ENCODE data around the gene TADA2A. TPM values are rescaled to one million over a fixed set of nuclear protein-coding genes. Genes with fewer than 3 reads are reported as not detected.
"Not testable (repeated sequence)": the region's sequence is repeated elsewhere in the genome, so short reads cannot be mapped to it uniquely, and the experiment has no call there.

Gene TADA2A
- total RNA-seq, 1 experiment from 2014 or later: 35.2 TPM

- Histone ChIP-seq H3K4me3 (no peak overlapping the region), H3K27me3 (no peaks in the 10 kb centered on the region), H3K9me3 (no peaks in the 10 kb centered on the region), H3K36me3 (peaks cover 41% of the 10 kb centered on the region)
- no peak for DNase-seq
Observed at GRCh38 chr17:37432671-37433070, 26.0 kb downstream of the TADA2A start.

- Histone ChIP-seq H3K4me3 (no peak overlapping the region), H3K9me3 (no peaks in the 10 kb centered on the region), H3K36me3 (peaks cover 63% of the 10 kb centered on the region), H3K27me3 (no peaks in the 10 kb centered on the region)
- DNase-seq: no peak
Observed at GRCh38 chr17:37438141-37438540, 31.5 kb downstream of the TADA2A start.

- H3K4me3 ChIP-seq: no peak overlapping the region
- peaks cover 69% of the 10 kb centered on the region for H3K36me3 ChIP-seq
- no peaks in the 10 kb centered on the region for H3K27me3 ChIP-seq
- DNase-seq: no peak
- no peaks in the 10 kb centered on the region for H3K9me3 ChIP-seq
Observed at GRCh38 chr17:37440424-37440823, 33.7 kb downstream of the TADA2A start.

DNA sequence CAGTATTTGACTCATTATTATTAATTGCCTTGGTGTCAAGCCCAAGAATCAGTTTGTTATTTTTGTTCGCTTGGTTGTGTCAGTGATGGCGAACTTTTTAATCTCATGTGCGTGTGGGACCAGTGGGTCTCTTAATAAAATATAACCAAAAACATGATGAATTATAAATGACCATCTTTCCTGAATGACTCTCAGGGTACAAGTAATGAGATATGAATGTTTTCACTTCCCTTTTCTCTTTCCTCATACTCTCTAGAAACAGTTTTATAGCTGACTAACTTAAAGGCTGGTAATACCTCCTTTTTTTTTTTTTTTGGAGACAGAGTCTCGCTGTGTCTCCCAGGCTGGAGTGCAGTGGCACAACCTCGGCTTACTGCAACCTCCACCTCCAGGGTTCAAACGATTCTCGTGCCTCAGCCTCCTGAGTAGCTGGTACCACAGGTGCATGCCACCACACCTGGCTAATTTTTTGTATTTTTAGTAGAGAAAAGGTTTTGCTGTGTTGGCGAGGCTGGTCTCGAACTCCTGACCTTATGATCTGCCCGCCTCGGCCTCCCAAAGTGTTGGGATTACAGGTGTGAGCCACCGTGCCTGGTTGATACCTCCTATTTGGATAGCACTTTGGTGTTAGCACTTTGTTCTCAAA lies 34.8 kb downstream of the TADA2A start:
- not testable (repeated sequence) for DNase-seq, H3K27me3 ChIP-seq, H3K4me3 ChIP-seq, H3K9me3 ChIP-seq
- peaks cover 68% of the 10 kb centered on the region for H3K36me3 ChIP-seq

DNA sequence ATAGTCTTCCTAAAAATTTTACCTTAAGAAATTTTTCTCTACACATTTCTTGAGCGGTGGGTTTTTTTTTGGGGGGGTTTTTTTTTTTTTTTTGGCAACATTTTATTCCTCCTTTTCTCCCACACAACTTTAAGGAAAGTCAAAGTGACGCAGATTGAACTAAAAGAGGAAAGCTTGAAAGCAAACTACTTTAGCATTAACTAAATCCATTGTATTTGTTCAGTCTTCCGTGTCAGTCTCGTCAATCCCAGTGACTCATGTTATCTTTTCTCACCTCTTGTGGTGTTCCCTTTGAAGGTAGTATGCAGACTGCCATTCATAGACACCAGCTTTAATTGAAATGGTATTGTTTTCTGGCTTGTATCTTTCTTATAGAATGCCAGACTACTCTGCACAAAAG lies 39.3 kb downstream of the TADA2A start:
- Histone ChIP-seq H3K9me3 (no peaks in the 10 kb centered on the region), H3K4me3 (no peak overlapping the region)
- DNase-seq: no peak

DNA sequence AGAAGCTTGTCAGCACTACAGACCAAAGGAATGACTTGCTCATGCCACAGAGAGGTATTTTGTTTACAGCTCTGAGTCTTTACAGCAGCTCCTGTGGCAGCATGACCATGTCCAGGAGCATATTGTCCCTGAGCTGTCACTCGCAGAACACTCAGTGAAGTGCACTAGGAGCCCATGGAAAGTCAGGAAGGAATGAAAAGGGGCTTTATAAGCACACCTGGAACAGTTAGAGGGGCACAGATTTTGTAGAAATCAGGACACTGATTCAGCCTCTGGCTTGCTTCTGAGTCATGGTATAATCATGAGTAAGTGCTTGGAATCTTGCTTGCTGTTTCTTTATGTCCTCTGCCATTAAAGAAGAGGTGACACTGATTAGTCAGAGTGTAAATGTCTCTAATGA lies 41.0 kb downstream of the TADA2A start:
- Histone ChIP-seq H3K27me3 (no peaks in the 10 kb centered on the region), H3K4me3 (no peak overlapping the region)
- DNase-seq: no peak

More for the DNA sequence above, 39.3 kb downstream of the TADA2A start:
- H3K27me3 ChIP-seq: no peaks in the 10 kb centered on the region
- H3K36me3 ChIP-seq: peaks cover 55% of the 10 kb centered on the region

DNA sequence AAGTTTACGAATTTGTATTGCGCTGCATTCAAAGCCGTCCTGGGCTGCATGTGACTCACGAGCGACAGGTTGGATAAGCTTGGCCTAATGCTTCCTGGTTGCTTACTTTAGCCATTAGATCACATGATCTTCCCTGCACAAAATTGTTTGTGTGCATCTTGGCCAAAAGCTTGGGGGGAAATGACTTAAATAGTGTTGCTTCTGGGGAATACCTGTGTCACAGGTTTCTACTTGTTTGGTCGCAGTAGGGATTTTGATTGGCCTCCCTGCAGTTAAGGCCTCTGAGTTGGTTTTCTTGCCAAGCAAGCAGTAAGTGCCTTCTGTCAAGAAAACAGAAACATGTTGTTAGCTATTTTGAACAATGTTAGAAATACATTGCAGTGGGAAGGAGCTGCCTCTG lies 43.4 kb downstream of the TADA2A start:
- H3K27me3 ChIP-seq: no peaks in the 10 kb centered on the region
- H3K4me3 ChIP-seq: no peak overlapping the region
- peaks cover 34% of the 10 kb centered on the region for H3K36me3 ChIP-seq
- H3K9me3 ChIP-seq: no peaks in the 10 kb centered on the region
- no peak for DNase-seq

More for the DNA sequence above, 41.0 kb downstream of the TADA2A start:
- no peaks in the 10 kb centered on the region for H3K9me3 ChIP-seq
- peaks cover 55% of the 10 kb centered on the region for H3K36me3 ChIP-seq

DNA sequence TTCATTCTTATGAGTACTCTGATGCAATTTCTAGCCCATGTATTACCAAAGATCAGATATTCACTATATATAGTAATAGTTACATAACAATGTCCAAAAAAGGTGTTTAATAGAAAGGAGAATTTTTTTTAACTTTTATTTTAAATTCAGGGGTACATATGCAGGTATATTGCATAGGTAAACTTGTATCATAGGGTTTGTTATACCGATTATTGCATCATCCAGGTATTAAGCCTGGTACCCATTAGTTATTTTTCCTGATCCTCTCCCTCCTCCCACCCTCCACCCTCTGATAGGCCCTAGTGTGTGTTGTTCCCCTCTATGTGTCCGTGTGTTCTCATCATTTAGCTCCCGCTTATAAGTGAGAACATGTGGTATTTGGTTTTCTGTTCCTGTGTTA lies 51.1 kb downstream of the TADA2A start:
- DNase-seq: not testable (repeated sequence)

GRCh38 chr17:37458805-37459204 lies 52.1 kb downstream of the TADA2A start:
- H3K4me3 ChIP-seq: no peak overlapping the region
- H3K36me3 ChIP-seq: peaks cover 41% of the 10 kb centered on the region
- peak; percentile 49 for DNase-seq
- no peaks in the 10 kb centered on the region for H3K9me3 ChIP-seq
- no peaks in the 10 kb centered on the region for H3K27me3 ChIP-seq

More for the DNA sequence above, 51.1 kb downstream of the TADA2A start:
- not testable (repeated sequence) for H3K4me3 ChIP-seq, H3K27me3 ChIP-seq, H3K9me3 ChIP-seq
- peaks cover 36% of the 10 kb centered on the region for H3K36me3 ChIP-seq

GRCh38 chr17:37461668-37462067 lies 55.0 kb downstream of the TADA2A start:
- DNase-seq: no peak
- no peaks in the 10 kb centered on the region for H3K9me3 ChIP-seq
- peaks cover 56% of the 10 kb centered on the region for H3K36me3 ChIP-seq
- no peak overlapping the region for H3K4me3 ChIP-seq
- H3K27me3 ChIP-seq: no peaks in the 10 kb centered on the region

GRCh38 chr17:37462492-37462891 lies 55.8 kb downstream of the TADA2A start:
- no peak for DNase-seq
- Histone ChIP-seq H3K9me3 (no peaks in the 10 kb centered on the region), H3K27me3 (no peaks in the 10 kb centered on the region), H3K36me3 (peaks cover 59% of the 10 kb centered on the region), H3K4me3 (no peak overlapping the region)

- no peaks in the 10 kb centered on the region for H3K27me3 ChIP-seq
- H3K4me3 ChIP-seq: no peak overlapping the region
- DNase-seq: no peak
Observed at GRCh38 chr17:37463039-37463438, 56.4 kb downstream of the TADA2A start.

GRCh38 chr17:37465069-37465616 lies 58.5 kb downstream of the TADA2A start:
- Histone ChIP-seq H3K4me3 (no peak overlapping the region), H3K27me3 (no peaks in the 10 kb centered on the region), H3K9me3 (no peaks in the 10 kb centered on the region), H3K36me3 (peaks cover 52% of the 10 kb centered on the region)
- no peak for DNase-seq

More at GRCh38 chr17:37463039-37463438, 56.4 kb downstream of the TADA2A start:
- Histone ChIP-seq H3K9me3 (no peaks in the 10 kb centered on the region), H3K36me3 (peaks cover 57% of the 10 kb centered on the region)

DNA sequence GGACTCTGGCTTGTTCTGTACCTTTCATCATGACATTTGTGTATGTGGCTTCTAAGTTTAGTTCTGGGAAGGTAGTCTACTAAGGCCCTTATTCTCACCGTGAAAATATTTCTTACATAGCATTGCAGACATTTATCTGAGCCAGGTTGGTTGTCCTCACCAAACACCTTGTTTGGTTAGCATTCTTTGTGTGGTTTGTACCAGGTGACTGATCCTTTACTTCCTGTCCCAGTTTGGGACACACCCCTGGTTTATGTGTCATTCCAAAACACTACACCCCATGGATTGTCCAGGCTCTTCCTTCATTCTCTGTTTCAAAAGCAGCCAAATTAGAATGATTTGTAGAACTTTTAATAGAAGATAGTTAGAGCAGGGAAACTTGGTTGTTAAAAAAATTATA lies 59.8 kb downstream of the TADA2A start:
- H3K9me3 ChIP-seq: no peaks in the 10 kb centered on the region

GRCh38 chr17:37470181-37470580 lies 63.5 kb downstream of the TADA2A start:
- Histone ChIP-seq H3K4me3 (no peak overlapping the region), H3K36me3 (peaks cover 63% of the 10 kb centered on the region)

More for the DNA sequence above, 59.8 kb downstream of the TADA2A start:
- no peak for DNase-seq
- H3K27me3 ChIP-seq: no peaks in the 10 kb centered on the region
- no peak overlapping the region for H3K4me3 ChIP-seq
- H3K36me3 ChIP-seq: peaks cover 55% of the 10 kb centered on the region

DNA sequence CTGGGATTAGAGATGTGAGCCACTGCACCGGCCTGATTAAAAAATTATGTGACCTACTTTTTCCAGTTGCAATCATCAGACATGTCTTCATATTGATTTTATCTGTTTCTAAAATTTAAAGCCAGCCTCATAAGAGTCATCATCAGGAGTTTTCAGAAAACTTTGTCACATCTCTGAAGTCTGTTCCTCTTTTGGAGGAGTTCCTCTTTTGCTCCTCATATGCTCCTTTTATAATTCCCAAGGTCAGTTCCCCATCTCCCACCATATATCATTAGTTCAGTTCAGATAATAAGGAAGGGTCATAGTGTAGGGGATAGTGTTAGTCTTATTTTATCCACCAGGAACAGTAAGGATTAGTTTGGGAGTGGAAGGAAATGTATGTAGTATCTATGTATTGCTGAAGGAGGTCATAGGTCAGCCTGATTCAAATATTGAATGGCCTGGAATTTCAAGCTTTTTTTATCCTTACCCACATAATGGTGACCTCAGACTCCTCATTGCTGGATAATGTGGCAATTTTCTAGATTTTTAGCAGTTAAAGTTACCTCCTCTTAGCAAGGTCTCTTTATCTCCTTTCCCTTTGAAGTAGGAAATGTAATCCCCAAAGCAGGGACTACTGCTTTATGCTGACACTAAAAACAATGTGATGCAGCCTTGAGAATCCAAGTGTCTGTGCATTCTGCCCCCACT lies 69.2 kb downstream of the TADA2A start:
- no peaks in the 10 kb centered on the region for H3K27me3 ChIP-seq
- H3K4me3 ChIP-seq: no peak overlapping the region
- H3K9me3 ChIP-seq: no peaks in the 10 kb centered on the region
- H3K36me3 ChIP-seq: peaks cover 73% of the 10 kb centered on the region
- no peak for DNase-seq

More at GRCh38 chr17:37470181-37470580, 63.5 kb downstream of the TADA2A start:
- H3K27me3 ChIP-seq: no peaks in the 10 kb centered on the region
- no peak for DNase-seq
- H3K9me3 ChIP-seq: no peaks in the 10 kb centered on the region

GRCh38 chr17:37476431-37477120 lies 69.9 kb downstream of the TADA2A start:
- peak; percentile 62 for DNase-seq
- peaks cover 69% of the 10 kb centered on the region for H3K36me3 ChIP-seq

More at GRCh38 chr17:37476431-37477120, 69.9 kb downstream of the TADA2A start:
- no peak overlapping the region for H3K4me3 ChIP-seq
- H3K27me3 ChIP-seq: no peaks in the 10 kb centered on the region
- H3K9me3 ChIP-seq: no peaks in the 10 kb centered on the region
